Esophagus (tissue), 2 donors: ENCODE measurements around the gene RBM15. TPM values are rescaled to one million over a fixed set of nuclear protein-coding genes. Genes with fewer than 3 reads are reported as not detected.

Experiments
- H3K27ac ChIP-seq, 2 donors: one replicate each; pipeline ENCODE4 v1.5.1; 2013; ENCODE audit warnings: low read depth in 2 of 2, mild to moderate bottlenecking in 2 of 2, inconsistent platforms in 1 of 2, low read length in 1 of 2, moderate library complexity in 1 of 2
- H3K27me3 ChIP-seq, 2 donors: one replicate each; pipeline ENCODE4 v1.6.1; 2013; ENCODE audit warnings: low read length in 2 of 2, control low read depth in 1 of 2, mild to moderate bottlenecking in 1 of 2; ENCODE audit not compliant: insufficient read depth in 2 of 2, control insufficient read depth in 1 of 2
- H3K36me3 ChIP-seq, 2 donors: one replicate each; pipeline ENCODE4 v1.6.1; 2013; ENCODE audit warnings: low read length in 1 of 2; ENCODE audit not compliant: control insufficient read depth in 2 of 2, insufficient read depth in 2 of 2
- H3K4me1 ChIP-seq, 2 donors: one replicate each; pipeline ENCODE4 v1.6.1; 2013; ENCODE audit warnings: low read length in 1 of 2; ENCODE audit not compliant: control insufficient read depth in 2 of 2, insufficient read depth in 2 of 2
- H3K4me3 ChIP-seq, 2 donors: one replicate each; pipeline ENCODE4 v1.5.1; 2013; ENCODE audit warnings: low read length in 2 of 2, mild to moderate bottlenecking in 2 of 2, low read depth in 1 of 2, moderate library complexity in 1 of 2
- H3K9me3 ChIP-seq, 2 donors: one replicate each; pipeline ENCODE4 v1.6.1; 2013; ENCODE audit warnings: mild to moderate bottlenecking in 2 of 2, low read depth in 1 of 2, low read length in 1 of 2, moderate library complexity in 1 of 2; ENCODE audit not compliant: control insufficient read depth in 2 of 2, insufficient read depth in 1 of 2
- WGBS, 2 donors: extraction: QIAGEN DNeasy Blood & Tissue Kit; methylation state at CpG; one replicate each; pipeline ENCODE4 v1.1.7; 2013; 5-methylcytosine and 5-hydroxymethylcytosine counted together
- polyA plus RNA-seq, 2 donors: library from polyadenylated mRNA; stranded (reverse); fragments of 200-250 nt; gene quantifications; one replicate each; pipeline ENCODE4 v1.2.3, GENCODE V29; 2013
- donor health status: healthy with polysubstance abuse.
- donor health status: Bipolar disorder and iron deficiency.

The RBM15 gene
- polyA plus RNA-seq, 2 donors: 2.0 to 4.8 TPM

GRCh38 chr1:110305900-110306420 is 33.2 kb upstream of the RBM15 start:
- no peaks in the 10 kb centered on the region for H3K9me3 ChIP-seq
- no peaks in the 10 kb centered on the region for H3K4me1 ChIP-seq
- WGBS, 2 donors: 66 to 86% methylated on average over 2 of the region's 2 CpGs

GRCh38 chr1:110307239-110307974 is 31.8 kb upstream of the RBM15 start:
- 74 to 79% methylated on average over 11 of the region's 11 CpGs for WGBS, 2 donors
- Histone ChIP-seq H3K9me3 (no peaks in the 10 kb centered on the region), H3K27me3 (no peaks in the 10 kb centered on the region), H3K27ac (no peak overlapping the region), H3K4me1 (peaks cover 1 to 2% of the 10 kb centered on the region in 2 donors), H3K4me3 (no peak overlapping the region), H3K36me3 (no peaks in the 10 kb centered on the region)

More at GRCh38 chr1:110305900-110306420, 33.2 kb upstream of the RBM15 start:
- Histone ChIP-seq H3K27me3 (no peaks in the 10 kb centered on the region), H3K27ac (no peak overlapping the region), H3K4me3 (no peak overlapping the region), H3K36me3 (no peaks in the 10 kb centered on the region)

GRCh38 chr1:110308247-110308646 is 30.9 kb upstream of the RBM15 start:
- no peaks in the 10 kb centered on the region for H3K36me3 ChIP-seq
- no peak overlapping the region for H3K27ac ChIP-seq
- WGBS, 2 donors: 72 to 74% methylated on average over 3 of the region's 3 CpGs

GRCh38 chr1:110309139-110309538 is 30.0 kb upstream of the RBM15 start:
- 89 to 93% methylated on average over 1 of the region's 1 CpG for WGBS, 2 donors
- H3K4me1 ChIP-seq: peaks cover 3% of the 10 kb centered on the region in 2 donors
- no peaks in the 10 kb centered on the region for H3K27me3 ChIP-seq
- H3K4me3 ChIP-seq: no peak overlapping the region
- no peaks in the 10 kb centered on the region for H3K9me3 ChIP-seq
- H3K27ac ChIP-seq: no peak overlapping the region
- no peaks in the 10 kb centered on the region for H3K36me3 ChIP-seq

More at GRCh38 chr1:110308247-110308646, 30.9 kb upstream of the RBM15 start:
- Histone ChIP-seq H3K9me3 (no peaks in the 10 kb centered on the region), H3K4me3 (no peak overlapping the region), H3K4me1 (peaks cover 3% of the 10 kb centered on the region in 2 donors), H3K27me3 (no peaks in the 10 kb centered on the region)

- no peaks in the 10 kb centered on the region for H3K9me3 ChIP-seq
- H3K4me1 ChIP-seq: peaks cover 3% of the 10 kb centered on the region in 2 donors
- no peaks in the 10 kb centered on the region for H3K27me3 ChIP-seq
- WGBS, 2 donors: 64 to 77% methylated on average over 3 of the region's 3 CpGs
- H3K36me3 ChIP-seq: no peaks in the 10 kb centered on the region
- no peak overlapping the region for H3K27ac ChIP-seq
- H3K4me3 ChIP-seq: no peak overlapping the region
Observed at GRCh38 chr1:110309767-110310166, 29.4 kb upstream of the RBM15 start.

- Histone ChIP-seq H3K27me3 (no peaks in the 10 kb centered on the region), H3K9me3 (no peaks in the 10 kb centered on the region), H3K4me3 (no peak overlapping the region), H3K4me1 (peaks cover 3% of the 10 kb centered on the region in 2 donors), H3K36me3 (no peaks in the 10 kb centered on the region), H3K27ac (no peak overlapping the region)
- 82 to 84% methylated on average over 7 of the region's 7 CpGs for whole genome bisulfite sequencing, 2 donors
Observed at GRCh38 chr1:110310300-110310699, 28.9 kb upstream of the RBM15 start.

GRCh38 chr1:110312188-110313121 is 26.7 kb upstream of the RBM15 start:
- H3K36me3 ChIP-seq: no peaks in the 10 kb centered on the region
- no peak overlapping the region for H3K4me3 ChIP-seq
- peaks cover 3% of the 10 kb centered on the region in 2 donors for H3K4me1 ChIP-seq
- 41 to 42% methylated on average over 14 of the region's 14 CpGs for WGBS, 2 donors
- no peaks in the 10 kb centered on the region for H3K27me3 ChIP-seq
- H3K9me3 ChIP-seq: no peaks in the 10 kb centered on the region
- no peak overlapping the region for H3K27ac ChIP-seq

DNA sequence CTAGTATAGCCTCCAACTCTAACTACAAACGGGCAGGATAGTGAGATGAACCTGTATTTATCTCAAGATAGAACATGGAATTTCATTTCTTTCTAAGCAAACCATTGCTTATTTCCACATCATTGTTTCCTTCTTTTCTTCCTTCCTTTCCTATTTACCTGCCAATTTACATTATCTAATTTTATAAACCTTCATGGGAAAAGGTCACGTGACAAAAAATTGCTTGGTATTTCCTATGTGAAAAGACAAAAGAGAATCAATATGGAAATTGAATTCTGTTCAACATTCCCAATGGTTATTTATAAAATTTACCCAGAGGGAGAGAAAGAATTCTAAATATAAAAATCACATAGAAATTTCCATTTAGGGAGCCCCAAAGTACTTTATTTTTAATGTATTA is 22.4 kb upstream of the RBM15 start:
- Histone ChIP-seq H3K9me3 (no peaks in the 10 kb centered on the region), H3K4me1 (peaks cover 3% of the 10 kb centered on the region in 2 donors), H3K27me3 (no peaks in the 10 kb centered on the region), H3K27ac (no peak overlapping the region), H3K4me3 (no peak overlapping the region), H3K36me3 (no peaks in the 10 kb centered on the region)
- 84 to 85% methylated on average over 2 of the region's 2 CpGs for WGBS, 2 donors

DNA sequence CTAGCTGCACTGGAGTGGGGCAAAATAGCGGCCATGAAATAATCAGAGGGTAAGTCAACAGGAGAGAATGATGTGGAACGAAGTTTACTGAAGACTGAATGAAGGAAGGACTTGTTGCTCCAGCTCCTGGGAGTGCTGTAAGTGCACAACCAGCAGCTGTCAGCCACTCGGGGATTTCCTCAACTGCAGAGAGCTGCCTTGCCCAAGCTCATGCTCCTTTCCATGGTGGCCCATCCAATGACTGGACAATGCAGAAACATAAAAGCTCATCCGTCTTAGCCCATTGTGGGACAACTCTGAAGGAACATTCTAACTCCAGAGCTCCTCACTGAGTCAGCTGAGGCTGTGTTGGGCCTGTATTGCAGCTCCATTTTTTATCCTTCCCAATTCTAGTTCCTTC is 21.1 kb upstream of the RBM15 start:
- Histone ChIP-seq H3K36me3 (no peaks in the 10 kb centered on the region), H3K4me3 (no peak overlapping the region), H3K27ac (no peak overlapping the region), H3K27me3 (no peaks in the 10 kb centered on the region), H3K9me3 (no peaks in the 10 kb centered on the region), H3K4me1 (no peaks in the 10 kb centered on the region)
- WGBS, 2 donors: 89 to 91% methylated on average over 4 of the region's 4 CpGs
